ENCODE measurements around the gene OPCML. TPM values are rescaled to one million over a fixed set of nuclear protein-coding genes. Genes with fewer than 3 reads are reported as not detected.

OPCML gene
- polyA plus RNA-seq, 3 donors: not detected

DNA sequence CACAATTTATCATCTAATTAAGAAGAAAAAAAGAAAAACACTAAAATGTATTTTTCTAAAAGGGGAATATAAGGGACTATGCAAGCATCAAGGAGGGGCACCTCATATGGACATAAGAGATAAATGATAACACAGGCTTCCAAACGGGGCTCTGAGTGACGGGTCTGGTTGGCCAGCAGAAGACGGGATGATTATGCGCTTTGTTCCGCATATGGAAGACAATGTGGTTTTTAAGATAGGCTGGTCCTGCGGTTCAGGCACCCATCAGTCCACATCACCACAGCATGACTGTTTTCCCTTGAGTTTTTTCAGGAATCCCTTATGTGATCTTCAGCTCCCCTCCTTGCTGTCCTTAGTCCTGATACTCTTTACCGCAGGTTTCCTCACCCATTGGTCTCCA lies 404.6 kb downstream of the OPCML start:
- H3K4me1 ChIP-seq (ENCODE audit: control insufficient read depth in 1 of 2, insufficient read depth in 2 of 2, low read length in 2 of 2): no peaks in the 10 kb centered on the region
- H3K27ac Mint-ChIP-seq: no peak overlapping the region
- H3K9me3 Mint-ChIP-seq: peaks cover 0 to 2% (median 0%) of the 10 kb centered on the region in 7 donors
- H3K27ac ChIP-seq (ENCODE audit: low read depth in 1 of 2, low read length in 2 of 2): no peak overlapping the region
- no peaks in the 10 kb centered on the region for H4K20me1 ChIP-seq (ENCODE audit: insufficient read depth, low read length)
- no peaks in the 10 kb centered on the region for H3K9me3 ChIP-seq (replicated peaks in 1 of 2; ENCODE audit: control insufficient read depth in 1 of 2, insufficient read depth in 1 of 2, low read length in 2 of 2)
- H3K27me3 Mint-ChIP-seq (ENCODE audit: low read depth in 3 of 3): peaks cover 1 to 5% (median 4%) of the 10 kb centered on the region in 3 donors
- TF ChIP-seq, protein P1, sequence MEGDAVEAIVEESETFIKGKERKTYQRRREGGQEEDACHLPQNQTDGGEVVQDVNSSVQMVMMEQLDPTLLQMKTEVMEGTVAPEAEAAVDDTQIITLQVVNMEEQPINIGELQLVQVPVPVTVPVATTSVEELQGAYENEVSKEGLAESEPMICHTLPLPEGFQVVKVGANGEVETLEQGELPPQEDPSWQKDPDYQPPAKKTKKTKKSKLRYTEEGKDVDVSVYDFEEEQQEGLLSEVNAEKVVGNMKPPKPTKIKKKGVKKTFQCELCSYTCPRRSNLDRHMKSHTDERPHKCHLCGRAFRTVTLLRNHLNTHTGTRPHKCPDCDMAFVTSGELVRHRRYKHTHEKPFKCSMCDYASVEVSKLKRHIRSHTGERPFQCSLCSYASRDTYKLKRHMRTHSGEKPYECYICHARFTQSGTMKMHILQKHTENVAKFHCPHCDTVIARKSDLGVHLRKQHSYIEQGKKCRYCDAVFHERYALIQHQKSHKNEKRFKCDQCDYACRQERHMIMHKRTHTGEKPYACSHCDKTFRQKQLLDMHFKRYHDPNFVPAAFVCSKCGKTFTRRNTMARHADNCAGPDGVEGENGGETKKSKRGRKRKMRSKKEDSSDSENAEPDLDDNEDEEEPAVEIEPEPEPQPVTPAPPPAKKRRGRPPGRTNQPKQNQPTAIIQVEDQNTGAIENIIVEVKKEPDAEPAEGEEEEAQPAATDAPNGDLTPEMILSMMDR (IDR thresholded peaks at IDR 0.05): no peak
- no peak overlapping the region for H3K9ac ChIP-seq (ENCODE audit: insufficient read depth, low read length, poor library complexity, severe bottlenecking)
- H3K27me3 ChIP-seq (ENCODE audit: control insufficient read depth in 2 of 2, insufficient read depth in 2 of 2, low read length in 2 of 2): no peaks in the 10 kb centered on the region
- no peaks in the 10 kb centered on the region for H3K36me3 Mint-ChIP-seq
- H2AFZ ChIP-seq (ENCODE audit: insufficient read depth, low read depth, low read length, poor library complexity, severe bottlenecking): no peak overlapping the region
- WGBS (ENCODE audit: insufficient coverage): 30% methylated on average over 2 of the region's 7 CpGs
- no peaks in the 10 kb centered on the region for H3K4me1 Mint-ChIP-seq
- DNase-seq: no peak
- H3K36me3 ChIP-seq (replicated peaks in 1 of 2; ENCODE audit: control insufficient read depth in 1 of 2, insufficient read depth in 2 of 2, low read length in 2 of 2): no peaks in the 10 kb centered on the region
- H3K4me3 Mint-ChIP-seq: no peak overlapping the region
- no peak overlapping the region for H3K4me2 ChIP-seq (replicated peaks; ENCODE audit: extremely low read depth, low read length, poor library complexity, severe bottlenecking)
- intact Hi-C loops (cut with micrococcal nuclease): no loop called here
- no peak overlapping the region for H3K4me3 ChIP-seq (replicated peaks in 1 of 3; ENCODE audit: low read depth in 2 of 3, low read length in 3 of 3)
- H3K79me2 ChIP-seq (ENCODE audit: insufficient read depth, low read length): no peaks in the 10 kb centered on the region

DNA sequence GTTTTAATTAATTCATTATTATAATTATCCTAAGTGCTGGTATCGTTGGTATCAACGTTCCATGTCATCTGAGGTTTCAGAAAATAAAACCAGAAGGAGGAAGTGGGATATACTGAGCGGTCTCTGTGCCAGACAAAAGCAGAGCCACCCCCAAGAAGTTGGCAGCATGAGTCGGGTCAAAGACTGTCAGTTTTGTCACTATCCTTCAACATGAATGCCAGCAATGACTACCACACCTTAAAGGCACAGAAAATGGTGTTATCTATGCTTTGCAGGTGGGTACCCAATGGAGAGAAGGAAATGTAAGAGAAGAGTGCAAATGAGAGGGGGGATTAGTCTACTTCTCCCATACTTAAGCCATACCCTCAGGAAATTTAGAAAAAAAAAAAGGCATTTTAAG lies 408.5 kb downstream of the OPCML start:
- no CpG with 5 or more reads among the region's 4 CpGs for WGBS (ENCODE audit: insufficient coverage)
- H3K27me3 ChIP-seq (ENCODE audit: control insufficient read depth in 2 of 2, insufficient read depth in 2 of 2, low read length in 2 of 2): no peaks in the 10 kb centered on the region
- intact Hi-C loops (cut with micrococcal nuclease): loop anchor here in 1 of 2 donors (5.0 kb wide), 1 partner anchor 699 kb away; no protein-coding TSS in a partner anchor
- H3K4me1 Mint-ChIP-seq: no peaks in the 10 kb centered on the region
- H3K4me1 ChIP-seq (ENCODE audit: control insufficient read depth in 1 of 2, insufficient read depth in 2 of 2, low read length in 2 of 2): no peaks in the 10 kb centered on the region
- peaks cover 0 to 3% (median 2%) of the 10 kb centered on the region in 3 donors for H3K27me3 Mint-ChIP-seq (ENCODE audit: low read depth in 3 of 3)
- H3K4me3 ChIP-seq (replicated peaks in 1 of 3; ENCODE audit: low read depth in 2 of 3, low read length in 3 of 3): no peak overlapping the region
- no peaks in the 10 kb centered on the region for H3K36me3 ChIP-seq (replicated peaks in 1 of 2; ENCODE audit: control insufficient read depth in 1 of 2, insufficient read depth in 2 of 2, low read length in 2 of 2)
- H3K27ac ChIP-seq (ENCODE audit: low read depth in 1 of 2, low read length in 2 of 2): no peak overlapping the region
- H4K20me1 ChIP-seq (ENCODE audit: insufficient read depth, low read length): no peaks in the 10 kb centered on the region
- no peak overlapping the region for H2AFZ ChIP-seq (ENCODE audit: insufficient read depth, low read depth, low read length, poor library complexity, severe bottlenecking)
- H3K36me3 Mint-ChIP-seq: no peaks in the 10 kb centered on the region
- TF ChIP-seq, protein P1 (IDR thresholded peaks at IDR 0.05): no peak
- no peaks in the 10 kb centered on the region for H3K79me2 ChIP-seq (ENCODE audit: insufficient read depth, low read length)
- H3K9me3 ChIP-seq (replicated peaks in 1 of 2; ENCODE audit: control insufficient read depth in 1 of 2, insufficient read depth in 1 of 2, low read length in 2 of 2): no peaks in the 10 kb centered on the region
- H3K4me2 ChIP-seq (replicated peaks; ENCODE audit: extremely low read depth, low read length, poor library complexity, severe bottlenecking): no peak overlapping the region
- H3K9me3 Mint-ChIP-seq: peaks cover 0 to 2% (median 0%) of the 10 kb centered on the region in 7 donors
- no peak overlapping the region for H3K9ac ChIP-seq (ENCODE audit: insufficient read depth, low read length, poor library complexity, severe bottlenecking)
- DNase-seq: no peak
- no peak overlapping the region for H3K27ac Mint-ChIP-seq
- no peak overlapping the region for H3K4me3 Mint-ChIP-seq
